ENCODE results near the gene KNTC1.

GRCh38 chr12:122527478-122527944 lies 462 bp downstream of the KNTC1 start:
- TF ChIP-seq CTCF (IDR thresholded peaks at IDR 0.05; ENCODE audit: low read depth, low read length), result no peak
- TF ChIP-seq EZH2phosphoT487 (IDR thresholded peaks at IDR 0.05; ENCODE audit: low read depth), result no peak
